Erythroblast (primary cell): Measurements from ENCODE around the gene TAOK2.
"Not testable (repeated sequence)": the region's sequence is repeated elsewhere in the genome, so short reads cannot be mapped to it uniquely, and the experiment has no call there.

ENCODE experiments used
- DNase-seq, 2 experiments: peaks; one replicate each; lab custom pipeline; 2025; lab: John Stamatoyannopoulos, UW
- GATA1 ChIP-seq: IDR thresholded peaks from 2 replicates; pipeline ENCODE4 v1.6.1; 2011; ENCODE audit warnings: low read depth, mild to moderate bottlenecking, control low read depth, low read length, moderate library complexity
- POLR2A ChIP-seq: IDR thresholded peaks from 2 replicates; pipeline ENCODE4 v1.6.1; 2011; ENCODE audit warnings: mild to moderate bottlenecking, low read length

TAOK2 gene

GRCh38 chr16:30007378-30007895, 33.8 kb downstream of the TAOK2 start:
- DNase-seq: no peak
- TF ChIP-seq POLR2A (no peak), GATA1 (no peak)

GRCh38 chr16:30009085-30009862, 35.6 kb downstream of the TAOK2 start:
- TF ChIP-seq POLR2A (no peak), GATA1 (no peak)
- DNase-seq: no peak

- no peak for TF ChIP-seq GATA1
- no peak for TF ChIP-seq POLR2A
- no peak for DNase-seq
Measured at GRCh38 chr16:30009990-30010843, 36.5 kb downstream of the TAOK2 start.

GRCh38 chr16:30010844-30011713, 37.4 kb downstream of the TAOK2 start, which contains the start of gene DOC2A:
Gene DOC2A (minus strand): TSS chr16:30011027. CDS start chr16:30010222, 805 bp downstream.
- TF ChIP-seq POLR2A: no peak
- no peak for TF ChIP-seq GATA1
- DNase-seq: no peak

GRCh38 chr16:30011714-30012504, 38.2 kb downstream of the TAOK2 start:
- no peak for DNase-seq
- no peak for TF ChIP-seq POLR2A
- no peak for TF ChIP-seq GATA1

- not testable (repeated sequence) for DNase-seq
Measured at GRCh38 chr16:30012598-30012997, 38.9 kb downstream of the TAOK2 start.

GRCh38 chr16:30015450-30015849, 41.8 kb downstream of the TAOK2 start:
- not testable (repeated sequence) for DNase-seq

- DNase-seq: no peak
- no peak for TF ChIP-seq POLR2A
- TF ChIP-seq GATA1: no peak
Measured at GRCh38 chr16:30016555-30017276, 43.0 kb downstream of the TAOK2 start.

- no peak for DNase-seq
- TF ChIP-seq POLR2A (no peak), GATA1 (no peak)
Measured at GRCh38 chr16:30017277-30017656, 43.6 kb downstream of the TAOK2 start.

- DNase-seq: not testable (repeated sequence)
Measured at GRCh38 chr16:30017937-30018336, 44.3 kb downstream of the TAOK2 start.

GRCh38 chr16:30018731-30019158, 45.1 kb downstream of the TAOK2 start:
- no peak for DNase-seq
- TF ChIP-seq POLR2A (no peak), GATA1 (no peak)

- no peak for TF ChIP-seq GATA1
- no peak for TF ChIP-seq POLR2A
- DNase-seq: no peak
Measured at GRCh38 chr16:30022887-30023286, 49.2 kb downstream of the TAOK2 start, which contains the start of gene C16orf92. Gene C16orf92 (plus strand): TSS chr16:30023198. CDS start chr16:30023341, 143 bp downstream.
